Epithelial cell of prostate (primary cell): ENCODE measurements around the gene ATXN7.

Experiments used
- DNase-seq: peaks from one replicate; pipeline ENCODE4 v3.0.0-alpha.2; 2011; ENCODE audit warnings: low read depth, low spot score
- H3K27ac ChIP-seq: fragments of 450-650 bp; 2 replicates; pipeline ENCODE4 v1.5.1; 2017; ENCODE audit warnings: mild to moderate bottlenecking

The ATXN7 gene

DNA sequence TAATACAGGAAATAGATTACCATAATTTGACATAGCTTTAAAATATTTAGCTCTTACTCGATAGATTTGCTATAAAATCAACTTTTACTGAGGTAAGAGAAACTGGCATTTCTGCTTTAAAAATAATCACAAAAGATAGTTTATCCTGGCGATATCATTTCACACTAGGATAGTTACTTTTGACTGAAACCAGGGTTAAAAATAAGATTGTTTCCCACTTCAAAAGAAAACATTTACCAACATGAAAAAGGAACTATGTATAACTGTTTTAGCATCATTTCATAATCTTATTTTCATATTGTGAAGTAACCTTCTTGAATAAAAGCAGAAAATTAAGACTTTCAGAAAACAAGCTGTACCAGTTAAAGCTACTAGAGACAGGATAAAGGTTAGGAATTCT is 144.3 kb downstream of the ATXN7 start:
- H3K27ac ChIP-seq = no peak overlapping the region
- no peak for DNase-seq

DNA sequence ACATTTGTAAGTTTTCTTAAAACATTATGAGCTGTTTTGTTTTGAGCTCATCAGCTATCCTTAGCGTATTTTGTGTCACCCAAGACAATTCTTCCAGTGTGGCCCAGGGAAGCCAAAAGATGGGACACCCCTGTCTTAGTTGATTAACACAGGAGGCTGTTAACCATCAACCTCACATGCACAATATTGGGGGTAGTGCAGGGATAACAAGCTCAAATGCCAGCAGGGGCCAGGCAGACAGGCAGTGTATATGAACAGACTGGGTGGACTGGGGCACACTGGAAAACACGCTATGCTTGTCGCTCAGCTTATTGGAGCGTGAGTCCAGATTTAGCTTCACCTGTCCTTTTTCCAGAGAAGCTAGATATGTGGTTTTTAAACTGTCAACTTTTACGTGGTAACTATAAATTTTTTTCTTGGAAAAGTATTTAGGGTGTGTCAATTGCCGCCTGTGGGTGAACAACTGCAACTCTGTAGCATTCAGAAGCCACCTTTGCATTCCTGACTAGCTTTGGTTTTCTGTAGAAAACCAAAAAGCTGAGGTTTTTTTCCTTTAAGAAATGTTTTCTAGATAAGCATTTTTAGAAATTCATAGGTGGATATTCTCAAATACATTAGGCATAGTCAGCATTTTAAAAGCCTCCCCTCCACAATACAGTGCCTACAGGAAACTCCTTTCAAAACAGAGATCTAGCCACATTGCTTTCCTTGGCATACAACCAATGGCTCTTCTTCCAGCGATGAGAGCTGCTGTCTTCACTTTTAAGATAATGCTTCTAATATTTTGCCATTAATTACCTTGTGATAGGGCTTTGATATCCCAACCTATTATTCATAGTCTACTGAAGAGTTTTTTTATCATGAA is 145.1 kb downstream of the ATXN7 start:
- DNase-seq = no peak
- peak overlapping the region; percentile 3 for H3K27ac ChIP-seq

DNA sequence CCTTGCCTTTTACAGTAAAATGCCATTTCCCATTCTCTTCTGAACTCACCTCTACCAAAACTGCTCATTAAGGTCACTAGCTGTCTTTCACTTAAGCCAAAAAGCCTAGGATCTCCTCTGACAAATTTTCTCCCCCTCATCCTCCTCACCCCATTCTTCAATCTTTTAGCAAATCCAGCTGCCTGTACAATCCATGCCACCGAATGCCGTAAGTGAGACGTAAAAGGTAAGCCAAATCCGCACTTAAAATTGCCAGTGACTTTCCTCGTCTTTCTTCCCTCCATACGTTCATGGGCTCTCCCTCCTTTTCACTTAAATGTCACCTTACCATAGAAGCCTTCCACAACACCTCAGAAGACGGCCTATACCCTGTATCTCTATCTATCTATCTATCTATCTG is 145.9 kb downstream of the ATXN7 start:
- no peak overlapping the region for H3K27ac ChIP-seq

DNA sequence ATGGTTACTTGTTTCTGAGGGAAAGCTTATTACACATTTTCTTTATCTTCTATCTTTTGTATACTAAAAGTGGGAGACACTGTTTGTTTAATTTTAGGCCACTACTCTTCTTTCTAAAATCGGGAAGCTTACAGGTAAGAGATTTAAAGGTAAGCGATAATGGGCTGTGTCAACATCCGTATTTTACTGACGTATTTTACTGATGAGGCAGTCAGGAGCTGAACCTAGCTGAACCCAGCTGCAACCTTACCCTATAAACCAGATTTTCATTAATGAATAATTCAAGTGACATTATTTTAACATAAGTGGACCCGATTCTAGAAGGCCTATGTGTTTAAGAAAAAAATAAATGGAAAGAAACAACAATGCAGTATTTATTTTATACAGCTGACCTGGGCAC is 146.5 kb downstream of the ATXN7 start:
- H3K27ac ChIP-seq = no peak overlapping the region
- DNase-seq = no peak

More for the DNA sequence above, 145.9 kb downstream of the ATXN7 start:
- no peak for DNase-seq

DNA sequence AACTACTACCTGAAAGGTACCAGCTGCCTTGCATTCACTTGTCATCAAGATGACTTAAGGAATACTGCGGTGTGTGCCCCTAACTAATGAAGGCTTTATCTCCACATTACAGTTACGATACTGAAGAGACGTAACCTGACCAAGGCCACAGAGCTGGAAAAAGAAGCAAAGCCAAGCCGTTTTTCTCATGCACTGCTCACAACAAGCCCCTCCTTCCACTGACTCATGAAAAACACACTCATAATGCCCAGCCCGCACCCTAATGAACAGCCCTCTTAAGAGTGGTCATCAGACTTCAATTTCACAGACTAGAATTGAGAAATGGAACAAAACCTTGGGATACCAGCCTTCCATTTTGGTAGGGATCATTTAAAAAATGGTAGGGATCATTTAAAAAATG is 148.0 kb downstream of the ATXN7 start:
- no peak overlapping the region for H3K27ac ChIP-seq

DNA sequence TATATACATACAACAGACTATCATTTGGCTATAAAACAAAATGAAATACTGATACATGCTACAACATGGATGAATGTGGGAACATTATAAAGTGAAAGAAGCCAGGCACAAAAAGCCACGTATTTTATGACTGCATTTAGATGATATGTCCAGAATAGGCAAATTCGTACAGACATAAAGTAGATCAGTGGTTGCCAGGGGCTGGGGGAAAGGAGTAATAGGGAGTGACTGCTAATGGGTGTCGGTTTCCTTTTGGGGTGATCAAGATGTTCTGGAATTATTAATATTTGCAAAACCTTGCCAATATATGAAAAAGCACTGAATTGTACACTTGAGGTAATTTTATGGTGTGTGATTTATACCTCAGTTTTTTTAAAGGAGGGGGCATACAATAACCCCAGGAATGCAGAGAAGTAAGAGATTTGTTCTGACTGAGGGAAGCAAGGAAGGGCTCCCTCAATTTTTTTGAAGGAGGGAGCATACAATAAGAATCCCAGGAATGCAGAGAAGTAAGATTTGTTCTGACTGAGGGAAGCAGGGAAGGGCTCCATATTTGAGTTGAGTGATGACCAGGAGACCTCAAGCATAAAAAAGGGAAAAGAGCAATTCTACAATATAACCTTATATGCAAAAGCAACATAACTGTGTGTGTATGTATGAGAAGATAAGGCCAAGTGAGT is 153.4 kb downstream of the ATXN7 start:
- no peak for DNase-seq
- peak overlapping the region; percentile 17 for H3K27ac ChIP-seq

More for the DNA sequence above, 148.0 kb downstream of the ATXN7 start:
- no peak for DNase-seq

DNA sequence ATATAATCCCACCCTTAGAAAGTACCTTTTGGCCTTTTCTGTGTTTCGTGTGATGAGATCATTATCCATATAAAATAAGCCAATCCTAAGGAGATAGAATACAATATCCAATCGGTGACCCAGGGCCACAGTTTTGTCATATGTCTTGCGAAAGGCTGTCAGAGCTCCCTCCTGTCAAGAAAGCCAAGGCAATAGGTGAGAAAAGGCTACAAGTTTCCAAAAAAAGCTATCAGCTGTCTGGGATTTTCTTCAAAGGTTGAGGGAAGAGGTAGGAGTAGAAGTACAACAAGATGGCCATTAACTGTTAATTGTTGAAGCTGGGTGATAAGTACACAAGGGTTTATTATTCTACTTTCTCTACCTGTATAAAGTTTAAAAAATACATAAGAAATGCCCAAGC is 155.6 kb downstream of the ATXN7 start:
- DNase-seq = no peak
- no peak overlapping the region for H3K27ac ChIP-seq

DNA sequence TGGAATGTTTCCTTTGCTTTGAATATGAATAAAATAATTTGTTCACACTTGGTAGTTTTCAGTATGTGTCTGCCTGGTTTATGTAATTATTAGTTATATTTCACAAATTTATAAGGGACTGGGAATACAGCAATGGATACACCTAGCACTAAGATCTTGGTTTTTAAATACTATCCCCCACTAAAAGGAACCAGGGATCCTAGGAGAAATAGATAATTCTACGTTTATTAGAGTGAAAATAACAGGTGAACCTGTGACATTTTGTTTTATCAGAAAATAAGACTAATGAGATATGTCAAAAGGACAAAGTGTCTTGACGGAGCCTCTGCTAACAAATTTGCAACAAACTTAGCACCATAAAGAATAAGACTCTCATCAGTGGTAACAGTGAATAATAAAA is 156.2 kb downstream of the ATXN7 start:
- no peak for DNase-seq
- H3K27ac ChIP-seq = no peak overlapping the region

DNA sequence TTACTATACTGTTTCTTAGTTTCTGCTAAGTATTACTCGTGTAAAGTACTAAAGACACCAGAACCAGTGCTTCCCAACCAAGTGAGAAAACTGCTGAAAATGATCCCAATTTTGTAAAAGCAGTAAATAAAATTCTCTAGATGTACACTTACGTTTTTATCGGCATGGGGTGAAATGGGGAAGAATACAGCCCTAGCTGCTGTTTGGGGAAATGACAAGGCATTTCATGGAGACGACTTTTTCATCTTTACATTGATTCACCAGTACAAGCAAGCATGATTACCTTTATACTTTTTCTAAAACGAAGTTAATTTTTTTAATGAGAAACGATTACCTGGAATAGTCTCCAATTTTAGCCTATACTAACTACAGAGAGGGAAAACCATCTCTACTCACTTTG is 158.3 kb downstream of the ATXN7 start:
- H3K27ac ChIP-seq = no peak overlapping the region
- no peak for DNase-seq

DNA sequence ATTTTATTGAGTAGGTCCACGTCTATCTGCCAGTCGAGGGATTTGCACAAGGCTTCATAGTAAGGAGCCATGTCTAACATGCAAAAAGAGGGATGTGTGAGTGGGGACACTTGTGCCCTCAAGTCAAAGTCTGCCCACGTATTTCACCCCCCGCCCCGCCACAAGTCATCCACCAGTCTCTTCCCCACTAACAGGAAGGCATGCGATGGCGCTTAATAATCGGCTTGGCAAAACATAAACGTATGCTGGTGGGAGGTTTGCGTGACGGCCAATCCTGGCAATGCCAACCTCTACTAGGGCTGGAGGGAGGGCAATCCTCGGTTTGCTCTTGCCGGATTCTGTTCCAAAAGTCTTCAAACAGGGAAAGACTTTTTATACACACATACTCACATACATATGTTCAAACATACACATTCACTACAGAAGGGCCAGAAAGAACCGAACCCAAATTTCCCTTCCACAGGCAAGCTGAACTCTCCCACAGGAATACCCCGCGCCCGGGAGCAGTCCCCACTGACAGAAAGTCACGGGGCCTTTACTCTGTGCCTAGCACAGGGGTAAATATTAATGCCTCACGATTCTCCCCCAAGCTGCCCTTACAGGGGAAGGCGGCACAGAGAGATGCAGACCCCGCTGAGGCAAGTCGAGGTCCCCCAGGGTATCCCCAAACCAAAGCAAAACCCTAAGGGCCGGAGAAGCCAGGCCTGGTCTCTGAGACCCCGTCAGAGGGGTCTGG is 159.0 kb downstream of the ATXN7 start:
- H3K27ac ChIP-seq = peak overlapping the region; percentile 57
- DNase-seq = no peak

DNA sequence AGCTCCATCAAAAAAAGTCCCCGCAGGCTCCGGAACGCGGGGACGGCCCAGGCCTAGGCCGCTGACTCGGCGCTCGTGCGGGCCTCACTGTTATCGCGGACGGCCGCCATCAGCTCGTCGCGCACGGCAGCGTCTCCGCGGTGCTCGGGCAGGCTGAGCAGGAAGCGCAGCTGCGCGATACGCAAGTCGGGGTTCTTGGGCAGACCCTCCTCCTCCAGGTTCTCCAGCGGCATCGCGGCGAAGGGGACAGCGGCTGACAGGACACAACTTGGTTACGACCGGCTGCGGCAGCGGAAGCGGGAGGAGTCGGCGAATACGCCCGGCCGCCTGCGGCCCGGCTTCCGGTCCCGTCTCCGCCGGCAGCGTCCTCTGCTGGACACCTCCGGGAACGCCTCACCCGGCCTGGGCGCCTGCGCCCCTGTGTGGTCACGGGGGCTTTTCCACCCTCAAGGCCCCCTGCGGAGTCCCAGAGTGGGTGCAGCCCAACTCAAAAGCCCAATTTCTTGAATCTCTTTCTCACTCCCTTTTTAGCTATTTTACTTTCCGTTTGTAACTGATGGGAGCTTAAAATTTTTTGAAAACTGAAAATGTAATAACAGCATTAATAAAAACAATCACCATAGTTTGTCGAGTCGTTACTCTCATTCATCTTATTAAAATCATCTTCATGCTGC is 159.7 kb downstream of the ATXN7 start, which contains the start of gene PSMD6:
Gene PSMD6, minus strand, starts transcription at position 308 of the 674 bp plus-strand sequence. Its CDS starts 75 bp downstream, at position 233.
- peak; percentile 27 for DNase-seq
- peak within 1 kb of the TSS; percentile 57 for H3K27ac ChIP-seq

DNA sequence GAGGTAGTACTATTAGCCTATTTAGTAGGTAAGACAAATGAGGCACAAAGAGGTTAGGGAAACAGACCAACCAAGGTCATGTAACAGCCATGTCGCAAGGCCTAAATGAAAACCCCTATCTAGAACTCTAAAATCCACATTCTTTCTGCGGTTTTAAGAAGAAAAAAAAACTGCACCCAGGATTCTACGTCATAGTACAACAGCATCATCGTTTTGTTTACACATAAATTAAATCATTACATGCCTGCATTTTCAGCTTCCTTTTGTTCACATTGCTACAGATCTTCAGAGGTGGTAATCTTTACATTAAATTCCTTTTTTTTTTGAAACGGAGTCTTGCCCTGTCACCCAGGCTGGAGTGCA is 160.2 kb downstream of the ATXN7 start:
- DNase-seq = no peak
- no peak overlapping the region for H3K27ac ChIP-seq

DNA sequence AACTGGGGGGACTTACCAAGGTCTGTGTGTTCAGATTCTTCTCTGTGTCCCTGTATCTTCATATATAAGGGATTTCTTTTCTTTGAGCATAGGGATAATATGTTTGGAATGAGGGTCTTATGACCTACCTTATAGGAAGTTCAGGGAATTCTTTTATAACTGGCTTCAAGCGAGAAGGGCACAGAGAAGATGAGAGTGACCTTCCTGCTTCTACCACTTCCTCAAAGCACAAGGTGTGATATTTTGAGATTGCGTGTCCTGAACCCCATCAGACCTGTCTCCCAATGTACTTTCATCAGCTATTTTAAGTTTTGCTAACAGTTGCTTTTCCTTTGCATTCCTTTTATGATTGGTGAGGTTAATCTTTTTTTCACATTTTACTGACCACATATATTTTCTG is 162.7 kb downstream of the ATXN7 start:
- no peak overlapping the region for H3K27ac ChIP-seq
- DNase-seq = no peak

DNA sequence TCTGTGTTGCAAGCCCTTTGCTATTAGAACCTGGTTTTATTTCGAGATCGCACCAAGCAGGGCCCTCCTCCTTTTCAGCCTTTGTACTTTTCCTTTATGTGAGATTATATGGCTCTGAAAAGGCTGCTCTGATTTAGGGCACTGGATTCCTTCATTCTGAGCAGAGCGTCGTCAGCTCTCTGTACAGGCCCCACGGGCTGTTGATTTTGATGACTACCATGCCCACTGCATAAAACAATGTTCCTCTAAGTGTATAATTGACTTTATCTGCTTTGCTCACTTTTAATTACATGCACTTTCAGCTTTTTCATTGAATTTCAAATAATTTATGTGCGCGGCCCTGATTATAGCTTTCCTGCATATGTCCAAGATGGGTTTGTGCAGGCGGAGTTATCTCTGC is 164.0 kb downstream of the ATXN7 start:
- no peak overlapping the region for H3K27ac ChIP-seq
- DNase-seq = no peak

DNA sequence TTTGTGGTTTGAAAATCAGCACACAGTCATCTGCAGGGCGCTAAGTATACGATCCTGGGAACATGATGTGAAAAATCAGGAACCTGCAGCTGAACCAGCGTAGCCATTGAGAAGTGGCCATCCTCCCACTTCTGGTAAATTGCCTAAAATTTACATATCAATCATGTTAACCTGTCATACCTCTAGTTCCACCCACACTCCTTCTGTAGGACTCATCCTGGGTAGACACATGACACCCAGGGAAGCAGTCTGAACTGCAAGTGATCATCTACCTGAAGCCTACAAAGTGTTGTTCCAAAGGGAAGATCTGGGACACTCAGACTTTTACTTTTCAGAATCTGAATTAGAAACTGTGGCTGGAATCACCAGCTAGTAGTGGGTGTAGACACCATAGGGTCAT is 165.1 kb downstream of the ATXN7 start:
- H3K27ac ChIP-seq = no peak overlapping the region
- no peak for DNase-seq

DNA sequence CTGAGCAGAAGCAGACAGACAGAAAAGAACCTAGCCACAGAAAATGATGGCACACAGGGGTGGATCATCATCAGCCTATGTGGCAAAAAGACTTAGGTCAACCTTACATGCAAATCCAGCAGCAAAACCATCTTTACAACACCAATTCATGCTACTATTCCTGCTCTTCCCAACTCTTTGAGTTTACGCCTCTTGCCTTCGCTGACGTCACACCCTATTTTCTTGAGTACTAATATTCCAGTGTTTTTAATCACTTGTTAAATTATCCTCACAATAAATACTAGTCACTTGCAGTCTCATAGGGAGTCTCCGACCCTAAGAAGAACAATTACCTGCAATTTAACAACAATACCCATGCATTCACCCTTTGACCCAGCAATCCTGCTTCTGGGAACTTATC is 165.6 kb downstream of the ATXN7 start:
- no peak for DNase-seq

DNA sequence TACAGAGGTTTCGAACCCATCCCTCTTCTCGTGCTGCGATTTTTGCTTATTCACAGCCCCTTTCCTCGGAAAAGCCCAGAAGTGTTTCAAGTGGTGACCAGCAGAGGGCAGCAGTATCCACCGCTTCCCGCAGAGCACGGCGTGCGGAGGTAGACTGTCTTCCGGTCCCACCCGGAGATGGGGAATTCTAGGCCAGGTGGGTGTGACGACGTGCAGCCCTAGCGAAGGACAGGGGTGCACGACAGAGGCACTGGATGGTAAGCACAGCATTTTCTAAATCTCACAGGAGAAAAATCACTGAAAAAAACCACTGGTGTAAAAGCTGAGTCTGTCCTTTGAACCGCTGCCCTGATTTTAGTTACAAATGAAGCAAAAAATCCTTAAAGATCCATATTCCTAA is 167.1 kb downstream of the ATXN7 start:
- DNase-seq = no peak
- H3K27ac ChIP-seq = no peak overlapping the region

More for the DNA sequence above, 165.6 kb downstream of the ATXN7 start:
- H3K27ac ChIP-seq = no peak overlapping the region

DNA sequence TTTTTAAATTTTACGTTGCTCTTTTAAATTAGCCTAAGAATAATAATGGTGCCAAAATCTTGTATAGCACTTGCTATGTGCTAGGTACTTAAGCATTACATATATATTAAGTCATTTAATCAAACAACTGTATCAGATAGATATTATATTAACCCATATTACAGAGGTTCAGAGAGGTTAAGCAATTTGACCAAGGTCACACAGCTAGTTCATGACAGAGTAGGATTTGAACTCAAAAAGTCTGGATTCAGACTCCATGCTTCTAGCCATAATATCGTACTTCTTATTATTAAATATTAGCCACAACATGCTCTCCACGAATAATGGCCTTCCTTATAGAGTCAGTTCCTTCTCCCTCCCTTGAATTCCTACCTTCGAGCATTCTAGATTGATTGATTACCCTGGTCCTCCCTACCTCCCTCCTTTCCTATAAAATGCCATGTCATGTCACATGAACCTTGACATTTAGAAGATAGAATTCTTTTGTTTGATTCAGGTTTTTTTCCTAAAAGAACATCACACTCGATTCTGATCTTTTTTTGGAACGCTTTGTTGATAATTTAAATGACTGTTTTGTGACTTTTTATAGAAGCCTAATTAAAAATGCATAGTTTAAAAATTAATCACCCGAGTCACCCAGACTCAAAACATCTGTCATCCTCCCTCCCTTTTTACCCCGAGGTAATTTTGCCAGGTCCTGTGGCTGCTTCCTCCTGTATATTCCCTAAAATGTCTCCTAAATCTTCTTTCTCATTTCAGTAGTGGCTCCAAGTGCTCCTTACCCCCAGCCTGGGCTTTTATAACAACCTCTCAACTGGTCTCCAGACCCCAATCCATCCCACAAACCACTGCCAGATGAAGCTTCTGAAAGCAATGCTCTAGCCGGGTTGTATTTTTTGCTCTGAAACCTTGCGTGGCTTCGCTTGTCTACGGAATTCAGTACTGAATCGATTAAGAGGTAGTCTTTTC is 168.2 kb downstream of the ATXN7 start:
- no peak for DNase-seq

DNA sequence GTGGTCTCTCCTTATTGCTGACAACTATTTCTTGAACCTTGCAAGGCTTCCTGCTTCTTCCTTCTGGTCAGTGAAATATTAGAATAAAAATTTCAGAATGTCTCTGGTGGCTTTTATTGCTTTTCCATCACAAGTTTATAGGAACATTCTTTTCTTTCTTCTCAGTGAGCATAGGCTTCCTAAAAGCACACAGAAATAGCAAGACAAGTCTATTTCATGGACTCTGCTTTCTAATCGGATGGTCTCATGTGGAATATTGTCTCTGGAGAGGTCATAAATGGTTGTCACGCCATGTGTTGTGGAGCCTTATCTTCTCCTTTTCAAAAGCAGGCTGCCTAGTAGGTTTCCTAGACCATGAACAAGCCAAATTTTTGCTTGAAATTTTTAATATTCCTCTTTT is 169.4 kb downstream of the ATXN7 start:
- DNase-seq = no peak
- H3K27ac ChIP-seq = no peak overlapping the region

More for the DNA sequence above, 168.2 kb downstream of the ATXN7 start:
- no peak overlapping the region for H3K27ac ChIP-seq
